ENCODE measurements around the gene PARK7. TPM values are rescaled to one million over a fixed set of nuclear protein-coding genes. Genes with fewer than 3 reads are reported as not detected.

The PARK7 gene
- total RNA-seq, 4 donors from 2014 or later: 291 to 370 (median 332) TPM

GRCh38 chr1:7928247-7928646 is 33.3 kb upstream of the PARK7 start:
- H3K27me3 ChIP-seq: peaks cover 0 to 19% (median 12%) of the 10 kb centered on the region in 3 donors

DNA sequence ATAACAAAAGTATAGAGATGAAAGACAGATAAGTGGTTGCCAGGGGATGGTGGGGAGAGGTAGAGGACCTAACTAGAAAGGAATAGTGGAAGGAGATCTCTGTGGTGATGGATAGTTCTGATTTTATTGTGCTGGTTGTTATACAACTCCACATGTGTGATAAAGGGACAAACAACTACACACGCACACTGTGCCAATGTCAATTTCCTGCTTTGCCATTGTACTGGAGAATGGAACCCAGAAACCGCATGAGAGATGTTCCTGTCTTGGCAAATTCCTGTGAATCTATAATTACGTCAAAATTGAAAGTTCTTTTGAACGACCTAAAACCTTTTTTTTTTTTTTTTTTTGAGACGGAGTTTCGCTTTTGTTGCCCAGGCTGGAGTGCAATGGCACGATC is 31.9 kb upstream of the PARK7 start:
- H3K27ac ChIP-seq: no peak overlapping the region
- intact Hi-C loops (cut with DNase I; ENCODE audit: low total_unique reads): no loop called here
- TF ChIP-seq POLR2A (IDR thresholded peaks at IDR 0.05): no peak
- TF ChIP-seq CTCF (IDR thresholded peaks at IDR 0.05 in 4 of 5, conservative IDR thresholded peaks at IDR 0.05 in 1 of 5): no peak
- H3K4me3 ChIP-seq: no peak overlapping the region
- ATAC-seq: no peak
- DNase-seq: no peak
- in situ Hi-C loops (cut with MboI; ENCODE audit: low sequenced_read_pairs in 4 of 4): no loop called here
- peaks cover 0 to 20% (median 12%) of the 10 kb centered on the region in 3 donors for H3K27me3 ChIP-seq
- H3K4me1 ChIP-seq: no peaks in the 10 kb centered on the region
- no peaks in the 10 kb centered on the region for H3K9me3 ChIP-seq
- H3K36me3 ChIP-seq: no peaks in the 10 kb centered on the region

More at GRCh38 chr1:7928247-7928646, 33.3 kb upstream of the PARK7 start:
- TF ChIP-seq POLR2A (IDR thresholded peaks at IDR 0.05) (no peak), CTCF (IDR thresholded peaks at IDR 0.05 in 4 of 5, conservative IDR thresholded peaks at IDR 0.05 in 1 of 5) (no peak)
- ATAC-seq (no peak), DNase-seq (no peak)
- Histone ChIP-seq H3K4me1 (no peaks in the 10 kb centered on the region), H3K27ac (no peak overlapping the region), H3K4me3 (no peak overlapping the region), H3K36me3 (no peaks in the 10 kb centered on the region), H3K9me3 (no peaks in the 10 kb centered on the region)
- in situ Hi-C loops (cut with MboI; ENCODE audit: low sequenced_read_pairs in 4 of 4) (no loop called here), intact Hi-C loops (cut with DNase I; ENCODE audit: low total_unique reads) (no loop called here)

DNA sequence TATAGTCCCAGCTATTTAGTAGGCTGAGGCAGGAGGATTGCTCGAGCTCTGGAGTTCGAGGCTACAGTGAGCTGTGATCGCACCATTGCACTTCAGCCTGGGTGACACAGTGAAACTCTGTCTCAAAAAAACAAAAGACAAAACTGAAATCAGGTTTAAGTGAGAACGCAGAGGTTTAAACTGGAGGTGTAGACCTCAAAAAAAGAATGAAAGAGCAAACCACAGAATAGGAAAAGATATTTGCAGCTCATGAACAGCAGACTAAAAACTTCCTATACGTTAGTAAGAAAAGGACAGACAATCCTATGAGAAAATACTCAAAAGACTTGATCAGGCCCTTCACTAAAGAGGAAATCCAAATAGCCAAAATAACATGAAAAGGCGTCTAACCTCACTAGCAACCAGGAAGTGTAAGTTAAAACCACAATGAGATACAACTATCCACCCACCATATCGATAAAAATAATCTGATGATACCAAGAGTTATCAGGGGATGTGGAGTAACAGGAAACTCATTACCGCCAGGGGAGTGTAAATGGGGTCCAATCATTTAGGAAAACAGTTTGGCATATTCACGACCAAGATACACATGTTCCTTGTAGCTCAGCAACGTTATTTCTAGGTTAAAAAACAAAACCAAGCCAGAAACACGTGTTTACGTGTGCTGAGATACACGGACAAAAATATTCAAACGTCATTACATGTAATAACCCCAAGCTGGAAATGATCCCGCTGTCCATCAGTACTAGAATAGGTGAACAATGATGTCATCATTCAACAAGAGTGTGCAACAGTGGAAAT is 30.7 kb upstream of the PARK7 start:
- Histone ChIP-seq H3K9me3 (no peaks in the 10 kb centered on the region), H3K4me3 (no peak overlapping the region), H3K27me3 (peaks cover 0 to 20% (median 11%) of the 10 kb centered on the region in 3 donors), H3K4me1 (no peaks in the 10 kb centered on the region), H3K27ac (no peak overlapping the region), H3K36me3 (no peaks in the 10 kb centered on the region)
- intact Hi-C loops (cut with DNase I; ENCODE audit: low total_unique reads) (no loop called here), in situ Hi-C loops (cut with MboI; ENCODE audit: low sequenced_read_pairs in 4 of 4) (no loop called here)
- TF ChIP-seq CTCF (IDR thresholded peaks at IDR 0.05 in 4 of 5, conservative IDR thresholded peaks at IDR 0.05 in 1 of 5) (no peak), POLR2A (IDR thresholded peaks at IDR 0.05) (no peak)
- ATAC-seq (no peak), DNase-seq (no peak)

GRCh38 chr1:7931446-7931812 is 30.1 kb upstream of the PARK7 start:
- H3K27me3 ChIP-seq: peaks cover 0 to 20% (median 7%) of the 10 kb centered on the region in 3 donors
- in situ Hi-C loops (cut with MboI; ENCODE audit: low sequenced_read_pairs in 4 of 4): no loop called here
- intact Hi-C loops (cut with DNase I; ENCODE audit: low total_unique reads): no loop called here

More at GRCh38 chr1:7931446-7931812, 30.1 kb upstream of the PARK7 start:
- DNase-seq: no peak
- Histone ChIP-seq H3K4me1 (no peaks in the 10 kb centered on the region), H3K36me3 (no peaks in the 10 kb centered on the region), H3K9me3 (no peaks in the 10 kb centered on the region), H3K27ac (no peak overlapping the region), H3K4me3 (no peak overlapping the region)
- ATAC-seq: no peak
- no peak for TF ChIP-seq CTCF (IDR thresholded peaks at IDR 0.05 in 4 of 5, conservative IDR thresholded peaks at IDR 0.05 in 1 of 5)
- TF ChIP-seq POLR2A (IDR thresholded peaks at IDR 0.05): no peak

All from gastrocnemius medialis (tissue), 4 donors.